Measurements from ENCODE around the gene BPTF.

The BPTF gene, protein sequence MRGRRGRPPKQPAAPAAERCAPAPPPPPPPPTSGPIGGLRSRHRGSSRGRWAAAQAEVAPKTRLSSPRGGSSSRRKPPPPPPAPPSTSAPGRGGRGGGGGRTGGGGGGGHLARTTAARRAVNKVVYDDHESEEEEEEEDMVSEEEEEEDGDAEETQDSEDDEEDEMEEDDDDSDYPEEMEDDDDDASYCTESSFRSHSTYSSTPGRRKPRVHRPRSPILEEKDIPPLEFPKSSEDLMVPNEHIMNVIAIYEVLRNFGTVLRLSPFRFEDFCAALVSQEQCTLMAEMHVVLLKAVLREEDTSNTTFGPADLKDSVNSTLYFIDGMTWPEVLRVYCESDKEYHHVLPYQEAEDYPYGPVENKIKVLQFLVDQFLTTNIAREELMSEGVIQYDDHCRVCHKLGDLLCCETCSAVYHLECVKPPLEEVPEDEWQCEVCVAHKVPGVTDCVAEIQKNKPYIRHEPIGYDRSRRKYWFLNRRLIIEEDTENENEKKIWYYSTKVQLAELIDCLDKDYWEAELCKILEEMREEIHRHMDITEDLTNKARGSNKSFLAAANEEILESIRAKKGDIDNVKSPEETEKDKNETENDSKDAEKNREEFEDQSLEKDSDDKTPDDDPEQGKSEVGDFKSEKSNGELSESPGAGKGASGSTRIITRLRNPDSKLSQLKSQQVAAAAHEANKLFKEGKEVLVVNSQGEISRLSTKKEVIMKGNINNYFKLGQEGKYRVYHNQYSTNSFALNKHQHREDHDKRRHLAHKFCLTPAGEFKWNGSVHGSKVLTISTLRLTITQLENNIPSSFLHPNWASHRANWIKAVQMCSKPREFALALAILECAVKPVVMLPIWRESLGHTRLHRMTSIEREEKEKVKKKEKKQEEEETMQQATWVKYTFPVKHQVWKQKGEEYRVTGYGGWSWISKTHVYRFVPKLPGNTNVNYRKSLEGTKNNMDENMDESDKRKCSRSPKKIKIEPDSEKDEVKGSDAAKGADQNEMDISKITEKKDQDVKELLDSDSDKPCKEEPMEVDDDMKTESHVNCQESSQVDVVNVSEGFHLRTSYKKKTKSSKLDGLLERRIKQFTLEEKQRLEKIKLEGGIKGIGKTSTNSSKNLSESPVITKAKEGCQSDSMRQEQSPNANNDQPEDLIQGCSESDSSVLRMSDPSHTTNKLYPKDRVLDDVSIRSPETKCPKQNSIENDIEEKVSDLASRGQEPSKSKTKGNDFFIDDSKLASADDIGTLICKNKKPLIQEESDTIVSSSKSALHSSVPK (N-terminal part only)

GRCh38 chr17:67824735-67825626 is at the start of gene BPTF:
BPTF (plus strand) TSS chr17:67825503; CDS start chr17:67825725, 222 bp downstream.
- Histone ChIP-seq H3K27ac (ENCODE audit: extremely low read depth, low read depth, low read length) (peak within 1 kb of the TSS; percentile 87), H3K4me1 (ENCODE audit: control insufficient read depth, insufficient read depth, low read length) (peaks cover 10% of the 10 kb centered on the region), H3K9me3 (ENCODE audit: control insufficient read depth, insufficient read depth, low read depth, low read length) (no peaks in the 10 kb centered on the region), H3K36me3 (ENCODE audit: control insufficient read depth in 2 of 2, insufficient read depth in 1 of 2, low read length in 2 of 2) (peaks cover 0 to 6% of the 10 kb centered on the region in 2 experiments; a peak in 1 of 3 replicates), H3K4me3 (ENCODE audit: low read depth, low read length) (peak within 1 kb of the TSS; percentile 72)
- ChIA-PET CTCF (interaction anchor here (0.5 to 1.3 kb wide), 23 partner anchors 10 to 1513 kb away, joined by 3 to 12 read pairs (median 4); no protein-coding TSS in a partner anchor), POLR2A (interaction anchor here (0.6 to 1.6 kb wide), 6 partner anchors 8 to 113 kb away, joined by 3 to 10 read pairs (median 4); no protein-coding TSS in a partner anchor)
- TF ChIP-seq, protein P1, sequence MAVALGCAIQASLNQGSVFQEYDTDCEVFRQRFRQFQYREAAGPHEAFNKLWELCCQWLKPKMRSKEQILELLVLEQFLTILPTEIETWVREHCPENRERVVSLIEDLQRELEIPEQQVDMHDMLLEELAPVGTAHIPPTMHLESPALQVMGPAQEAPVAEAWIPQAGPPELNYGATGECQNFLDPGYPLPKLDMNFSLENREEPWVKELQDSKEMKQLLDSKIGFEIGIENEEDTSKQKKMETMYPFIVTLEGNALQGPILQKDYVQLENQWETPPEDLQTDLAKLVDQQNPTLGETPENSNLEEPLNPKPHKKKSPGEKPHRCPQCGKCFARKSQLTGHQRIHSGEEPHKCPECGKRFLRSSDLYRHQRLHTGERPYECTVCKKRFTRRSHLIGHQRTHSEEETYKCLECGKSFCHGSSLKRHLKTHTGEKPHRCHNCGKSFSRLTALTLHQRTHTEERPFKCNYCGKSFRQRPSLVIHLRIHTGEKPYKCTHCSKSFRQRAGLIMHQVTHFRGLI (tag by site-specific recombination; IDR thresholded peaks at IDR 0.05) = 0 out of 2 replicates have a peak, but pooled peaks have one; percentile 13
- TF ChIP-seq ZNF549 (tag by site-specific recombination; IDR thresholded peaks at IDR 0.05) (no peak), ZNF324 (tag by site-specific recombination; IDR thresholded peaks at IDR 0.05) (no peak), OSR2 (tag by site-specific recombination; IDR thresholded peaks at IDR 0.05) (no peak), ZNF623 (tag by site-specific recombination; IDR thresholded peaks at IDR 0.05) (no peak), ZBTB8A (tag by site-specific recombination; IDR thresholded peaks at IDR 0.05) (peak; percentile 82), ZNF596 (tag by site-specific recombination; IDR thresholded peaks at IDR 0.05) (peak; percentile 46; the same call in 1 of the 2 replicates), ZNF416 (tag by site-specific recombination; IDR thresholded peaks at IDR 0.05) (no peak), ZFP69B (tag by site-specific recombination; IDR thresholded peaks at IDR 0.05) (peak; percentile 49; the same call in 1 of the 2 replicates), ZFP41 (tag by site-specific recombination; IDR thresholded peaks at IDR 0.05; ENCODE audit: borderline replicate concordance) (no peak), ZNF747 (tag by site-specific recombination; IDR thresholded peaks at IDR 0.05) (no peak), MZF1 (tag by site-specific recombination; IDR thresholded peaks at IDR 0.05; ENCODE audit: borderline replicate concordance) (no peak), GLI2 (tag by site-specific recombination; IDR thresholded peaks at IDR 0.05; ENCODE audit: borderline replicate concordance, low read depth) (no peak), KLF8 (tag by site-specific recombination; IDR thresholded peaks at IDR 0.05) (peak; percentile 40), ZNF2 (tag by site-specific recombination; IDR thresholded peaks at IDR 0.05) (0 out of 2 replicates have a peak, but pooled peaks have one; percentile 14), ZNF140 (tag by site-specific recombination; IDR thresholded peaks at IDR 0.05) (no peak), MEIS1 (CRISPR knock-in tag; IDR thresholded peaks at IDR 0.05; ENCODE audit: borderline replicate concordance) (no peak), ZNF629 (tag by site-specific recombination; IDR thresholded peaks at IDR 0.05) (no peak), ZNF658 (tag by site-specific recombination; IDR thresholded peaks at IDR 0.05) (no peak), ZNF394 (tag by site-specific recombination; IDR thresholded peaks at IDR 0.05; ENCODE audit: borderline replicate concordance) (no peak), ZSCAN30 (tag by site-specific recombination; IDR thresholded peaks at IDR 0.05) (peak; percentile 98), OVOL3 (tag by site-specific recombination; IDR thresholded peaks at IDR 0.05) (no peak), HOXC10 (CRISPR knock-in tag; IDR thresholded peaks at IDR 0.05) (0 out of 2 replicates have a peak, but pooled peaks have one; percentile 42), ZBTB20 (tag by site-specific recombination; IDR thresholded peaks at IDR 0.05) (peak; percentile 74; the same call in 1 of the 2 replicates)
- TF ChIP-seq, protein P2, sequence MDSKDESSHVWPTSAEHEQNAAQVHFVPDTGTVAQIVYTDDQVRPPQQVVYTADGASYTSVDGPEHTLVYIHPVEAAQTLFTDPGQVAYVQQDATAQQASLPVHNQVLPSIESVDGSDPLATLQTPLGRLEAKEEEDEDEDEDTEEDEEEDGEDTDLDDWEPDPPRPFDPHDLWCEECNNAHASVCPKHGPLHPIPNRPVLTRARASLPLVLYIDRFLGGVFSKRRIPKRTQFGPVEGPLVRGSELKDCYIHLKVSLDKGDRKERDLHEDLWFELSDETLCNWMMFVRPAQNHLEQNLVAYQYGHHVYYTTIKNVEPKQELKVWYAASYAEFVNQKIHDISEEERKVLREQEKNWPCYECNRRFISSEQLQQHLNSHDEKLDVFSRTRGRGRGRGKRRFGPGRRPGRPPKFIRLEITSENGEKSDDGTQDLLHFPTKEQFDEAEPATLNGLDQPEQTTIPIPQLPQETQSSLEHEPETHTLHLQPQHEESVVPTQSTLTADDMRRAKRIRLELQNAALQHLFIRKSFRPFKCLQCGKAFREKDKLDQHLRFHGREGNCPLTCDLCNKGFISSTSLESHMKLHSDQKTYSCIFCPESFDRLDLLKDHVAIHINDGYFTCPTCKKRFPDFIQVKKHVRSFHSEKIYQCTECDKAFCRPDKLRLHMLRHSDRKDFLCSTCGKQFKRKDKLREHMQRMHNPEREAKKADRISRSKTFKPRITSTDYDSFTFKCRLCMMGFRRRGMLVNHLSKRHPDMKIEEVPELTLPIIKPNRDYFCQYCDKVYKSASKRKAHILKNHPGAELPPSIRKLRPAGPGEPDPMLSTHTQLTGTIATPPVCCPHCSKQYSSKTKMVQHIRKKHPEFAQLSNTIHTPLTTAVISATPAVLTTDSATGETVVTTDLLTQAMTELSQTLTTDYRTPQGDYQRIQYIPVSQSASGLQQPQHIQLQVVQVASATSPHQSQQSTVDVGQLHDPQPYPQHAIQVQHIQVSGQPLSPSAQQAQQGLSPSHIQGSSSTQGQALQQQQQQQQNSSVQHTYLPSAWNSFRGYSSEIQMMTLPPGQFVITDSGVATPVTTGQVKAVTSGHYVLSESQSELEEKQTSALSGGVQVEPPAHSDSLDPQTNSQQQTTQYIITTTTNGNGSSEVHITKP (tag by site-specific recombination; IDR thresholded peaks at IDR 0.05) = peak; percentile 82
- TF ChIP-seq, protein P3, sequence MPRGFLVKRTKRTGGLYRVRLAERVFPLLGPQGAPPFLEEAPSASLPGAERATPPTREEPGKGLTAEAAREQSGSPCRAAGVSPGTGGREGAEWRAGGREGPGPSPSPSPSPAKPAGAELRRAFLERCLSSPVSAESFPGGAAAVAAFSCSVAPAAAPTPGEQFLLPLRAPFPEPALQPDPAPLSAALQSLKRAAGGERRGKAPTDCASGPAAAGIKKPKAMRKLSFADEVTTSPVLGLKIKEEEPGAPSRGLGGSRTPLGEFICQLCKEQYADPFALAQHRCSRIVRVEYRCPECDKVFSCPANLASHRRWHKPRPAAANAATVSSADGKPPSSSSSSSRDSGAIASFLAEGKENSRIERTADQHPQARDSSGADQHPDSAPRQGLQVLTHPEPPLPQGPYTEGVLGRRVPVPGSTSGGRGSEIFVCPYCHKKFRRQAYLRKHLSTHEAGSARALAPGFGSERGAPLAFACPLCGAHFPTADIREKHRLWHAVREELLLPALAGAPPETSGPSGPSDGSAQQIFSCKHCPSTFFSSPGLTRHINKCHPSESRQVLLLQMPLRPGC (tag by site-specific recombination; IDR thresholded peaks at IDR 0.05) = no peak
